ENCODE results near the gene CCR9. TPM values are rescaled to one million over a fixed set of nuclear protein-coding genes. Genes with fewer than 3 reads are reported as not detected.

The CCR9 gene
- total and polyA plus RNA-seq, 10 of the 15 experiments (the other 5 are each of a cell fraction or from before 2014, with no cell fraction given), result 0.05 to 3.9 (median 2.4) TPM

DNA sequence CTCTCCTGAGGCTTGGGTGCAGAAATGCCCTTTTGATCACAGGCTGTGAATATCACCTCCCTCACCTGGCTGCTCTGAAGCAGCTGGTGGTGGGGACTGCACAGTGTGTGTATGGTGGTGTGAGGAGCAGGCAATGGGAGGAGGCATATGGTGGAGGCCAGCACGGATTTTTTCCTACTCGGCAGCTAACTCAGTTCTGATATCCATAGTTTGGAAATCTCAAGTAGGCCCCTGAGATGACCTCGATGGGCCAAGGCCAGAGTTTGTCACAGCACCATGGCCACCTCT, 35.6 kb downstream of the CCR9 start:
- no peak overlapping the region for H3K27ac ChIP-seq (ENCODE audit: control insufficient read depth, insufficient read depth)
- H3K36me3 ChIP-seq (ENCODE audit: control insufficient read depth in 2 of 2, insufficient read depth in 2 of 2, low read length in 1 of 2), result peaks cover 6 to 9% of the 10 kb centered on the region in 2 experiments
- ChIA-PET RAD21 (ENCODE audit: unreplicated experiment) (interaction anchor here (1.2 to 4.9 kb wide), 9 partner anchors 11 to 160 kb away, joined by 3 to 27 read pairs (median 9); no protein-coding TSS in a partner anchor), CTCF (interaction anchor here (1.0 to 4.7 kb wide), 7 partner anchors 17 to 262 kb away, joined by 3 to 28 read pairs (median 4); no protein-coding TSS in a partner anchor), SMC1A (ENCODE audit: uncharacterized antibody, unreplicated experiment) (interaction anchor here (1.1 to 5.8 kb wide), 13 partner anchors 8 to 159 kb away, joined by 3 to 42 read pairs (median 8); no protein-coding TSS in a partner anchor), POLR2A (interaction anchor here (0.6 to 1.3 kb wide), 3 partner anchors 9 to 60 kb away, joined by 3 to 6 read pairs (median 3); no protein-coding TSS in a partner anchor)
- H4K20me1 ChIP-seq (ENCODE audit: control insufficient read depth, insufficient read depth), result no peaks in the 10 kb centered on the region
- in situ Hi-C loops (cut with MboI) (no loop called here), intact Hi-C loops (cut with micrococcal nuclease; ENCODE audit: unreplicated experiment) (no loop called here)
- no peak overlapping the region for H3K4me2 ChIP-seq (ENCODE audit: control insufficient read depth, insufficient read depth)
- BruUV-seq (replicated peaks), result no TSS peak
- H3K9ac ChIP-seq (ENCODE audit: control insufficient read depth, insufficient read depth, low read length), result no peak overlapping the region
- peaks cover 7% of the 10 kb centered on the region for H3K4me1 ChIP-seq (ENCODE audit: control insufficient read depth, insufficient read depth, low read length)
- peak; percentile 57 for ATAC-seq
- no peak overlapping the region for H2AFZ ChIP-seq (ENCODE audit: control insufficient read depth, low read depth, low read length)
- H3K4me3 ChIP-seq, result no peak overlapping the region
- FAIRE-seq, result no peak
- DNase-seq (ENCODE audit: low read depth, low spot score), result no peak
- WGBS (ENCODE audit: insufficient coverage, insufficient replicate concordance, low lambda C conversion rate, missing lambda C conversion rate), result 82% methylated on average over 3 of the region's 3 CpGs
- no peaks in the 10 kb centered on the region for H3K27me3 ChIP-seq (replicated peaks in 1 of 2; ENCODE audit: control insufficient read depth in 2 of 2, insufficient read depth in 2 of 2, low read length in 1 of 2)
- no peaks in the 10 kb centered on the region for H3K79me2 ChIP-seq (ENCODE audit: control insufficient read depth, insufficient read depth, low read length)
- TF ChIP-seq YBX1 (IDR thresholded peaks at IDR 0.05) (no peak), NR2F1 (conservative IDR thresholded peaks at IDR 0.05) (peak; percentile 35; the same call in 1 of the 2 replicates), NRF1 (conservative IDR thresholded peaks at IDR 0.05; ENCODE audit: low read depth, low read length) (no peak)
- TF ChIP-seq, protein P1, sequence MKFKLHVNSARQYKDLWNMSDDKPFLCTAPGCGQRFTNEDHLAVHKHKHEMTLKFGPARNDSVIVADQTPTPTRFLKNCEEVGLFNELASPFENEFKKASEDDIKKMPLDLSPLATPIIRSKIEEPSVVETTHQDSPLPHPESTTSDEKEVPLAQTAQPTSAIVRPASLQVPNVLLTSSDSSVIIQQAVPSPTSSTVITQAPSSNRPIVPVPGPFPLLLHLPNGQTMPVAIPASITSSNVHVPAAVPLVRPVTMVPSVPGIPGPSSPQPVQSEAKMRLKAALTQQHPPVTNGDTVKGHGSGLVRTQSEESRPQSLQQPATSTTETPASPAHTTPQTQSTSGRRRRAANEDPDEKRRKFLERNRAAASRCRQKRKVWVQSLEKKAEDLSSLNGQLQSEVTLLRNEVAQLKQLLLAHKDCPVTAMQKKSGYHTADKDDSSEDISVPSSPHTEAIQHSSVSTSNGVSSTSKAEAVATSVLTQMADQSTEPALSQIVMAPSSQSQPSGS (IDR thresholded peaks at IDR 0.05; ENCODE audit: low read length), result no peak
- TF ChIP-seq, protein P2, sequence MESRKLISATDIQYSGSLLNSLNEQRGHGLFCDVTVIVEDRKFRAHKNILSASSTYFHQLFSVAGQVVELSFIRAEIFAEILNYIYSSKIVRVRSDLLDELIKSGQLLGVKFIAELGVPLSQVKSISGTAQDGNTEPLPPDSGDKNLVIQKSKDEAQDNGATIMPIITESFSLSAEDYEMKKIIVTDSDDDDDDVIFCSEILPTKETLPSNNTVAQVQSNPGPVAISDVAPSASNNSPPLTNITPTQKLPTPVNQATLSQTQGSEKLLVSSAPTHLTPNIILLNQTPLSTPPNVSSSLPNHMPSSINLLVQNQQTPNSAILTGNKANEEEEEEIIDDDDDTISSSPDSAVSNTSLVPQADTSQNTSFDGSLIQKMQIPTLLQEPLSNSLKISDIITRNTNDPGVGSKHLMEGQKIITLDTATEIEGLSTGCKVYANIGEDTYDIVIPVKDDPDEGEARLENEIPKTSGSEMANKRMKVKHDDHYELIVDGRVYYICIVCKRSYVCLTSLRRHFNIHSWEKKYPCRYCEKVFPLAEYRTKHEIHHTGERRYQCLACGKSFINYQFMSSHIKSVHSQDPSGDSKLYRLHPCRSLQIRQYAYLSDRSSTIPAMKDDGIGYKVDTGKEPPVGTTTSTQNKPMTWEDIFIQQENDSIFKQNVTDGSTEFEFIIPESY (IDR thresholded peaks at IDR 0.05), result no peak
- no peaks in the 10 kb centered on the region for H3K9me3 ChIP-seq (replicated peaks; ENCODE audit: control insufficient read depth, insufficient read depth, low read length)
